RWPE2 (cell line): ENCODE data around the gene MC1R.

Experiments
- ATAC-seq: fragments of 200-7000 bp; cut with Tn5 transposase; 3 replicates; pipeline ENCODE4 v1.9.1; 2021; ENCODE audit warnings: low read depth
- DNase-seq: peaks from one replicate; pipeline ENCODE4 v3.0.0-alpha.2; 2020; ENCODE audit warnings: low spot score
- H3K27ac ChIP-seq: fragments of 450-650 bp; 2 replicates; pipeline ENCODE4 v1.5.1; 2017; ENCODE audit warnings: mild to moderate bottlenecking; ENCODE audit not compliant: poor library complexity, severe bottlenecking
- H3K27me3 ChIP-seq: fragments of 250-450 bp; sonication (Bioruptor Pico); 2 replicates; pipeline ENCODE4 v1.5.1; 2021; ENCODE audit warnings: mild to moderate bottlenecking, moderate library complexity; ENCODE audit not compliant: insufficient read depth, poor library complexity, severe bottlenecking
- H3K36me3 ChIP-seq: fragments of 250-450 bp; sonication (Bioruptor Pico); 2 replicates; pipeline ENCODE4 v1.5.1; 2020; ENCODE audit warnings: low read depth, mild to moderate bottlenecking, moderate library complexity
- H3K4me1 ChIP-seq: fragments of 250-450 bp; sonication (Bioruptor Pico); 2 replicates; pipeline ENCODE4 v1.5.1; 2021; ENCODE audit warnings: mild to moderate bottlenecking, moderate library complexity; ENCODE audit not compliant: insufficient read depth, poor library complexity, severe bottlenecking
- H3K4me3 ChIP-seq: fragments of 250-450 bp; sonication (Bioruptor Pico); 2 replicates; pipeline ENCODE4 v1.5.1; 2021; ENCODE audit warnings: mild to moderate bottlenecking, moderate library complexity; ENCODE audit not compliant: severe bottlenecking
- H3K9me3 ChIP-seq: fragments of 250-450 bp; sonication (Bioruptor Pico); 2 replicates; pipeline ENCODE4 v1.5.1; 2021; ENCODE audit warnings: mild to moderate bottlenecking, moderate library complexity; ENCODE audit not compliant: severe bottlenecking
- CTCF ChIP-seq: fragments of 450-650 bp; IDR thresholded peaks from one replicate; pipeline ENCODE4 v1.5.1; 2017; ENCODE audit warnings: mild to moderate bottlenecking, moderate library complexity; ENCODE audit not compliant: poor library complexity, severe bottlenecking

MC1R gene

GRCh38 chr16:89958068-89958467, 39.4 kb downstream of the MC1R start:
- H3K4me3 ChIP-seq: no peak overlapping the region
- DNase-seq (no peak), ATAC-seq (peak; percentile 68; the same call in 2 of the 3 replicates)
- H3K36me3 ChIP-seq: peaks cover 40% of the 10 kb centered on the region
- H3K9me3 ChIP-seq: no peaks in the 10 kb centered on the region
- H3K27me3 ChIP-seq: no peaks in the 10 kb centered on the region
- no peak overlapping the region for H3K27ac ChIP-seq
- H3K4me1 ChIP-seq: no peaks in the 10 kb centered on the region
- TF ChIP-seq CTCF: no peak

GRCh38 chr16:89958596-89958995, 39.9 kb downstream of the MC1R start:
- H3K36me3 ChIP-seq: peaks cover 40% of the 10 kb centered on the region
- H3K9me3 ChIP-seq: no peaks in the 10 kb centered on the region
- H3K27me3 ChIP-seq: no peaks in the 10 kb centered on the region
- H3K27ac ChIP-seq: no peak overlapping the region
- no peak overlapping the region for H3K4me3 ChIP-seq
- no peak for DNase-seq
- TF ChIP-seq CTCF: no peak
- no peak for ATAC-seq
- H3K4me1 ChIP-seq: no peaks in the 10 kb centered on the region

- Histone ChIP-seq H3K36me3 (peaks cover 33% of the 10 kb centered on the region), H3K4me3 (no peak overlapping the region), H3K27ac (no peak overlapping the region), H3K27me3 (no peaks in the 10 kb centered on the region), H3K4me1 (no peaks in the 10 kb centered on the region), H3K9me3 (no peaks in the 10 kb centered on the region)
- DNase-seq (no peak), ATAC-seq (no peak)
- no peak for TF ChIP-seq CTCF
These were observed 42.3 kb downstream of the MC1R start for GRCh38 chr16:89960966-89961365.

- no peak for DNase-seq
- H3K4me1 ChIP-seq: no peaks in the 10 kb centered on the region
- no peak overlapping the region for H3K4me3 ChIP-seq
- no peak for TF ChIP-seq CTCF
- no peaks in the 10 kb centered on the region for H3K9me3 ChIP-seq
- ATAC-seq: no peak
- no peak overlapping the region for H3K27ac ChIP-seq
- H3K36me3 ChIP-seq: peaks cover 27% of the 10 kb centered on the region
- H3K27me3 ChIP-seq: no peaks in the 10 kb centered on the region
These were observed 43.3 kb downstream of the MC1R start for GRCh38 chr16:89961920-89962319.

- no peaks in the 10 kb centered on the region for H3K27me3 ChIP-seq
- H3K36me3 ChIP-seq: peaks cover 18% of the 10 kb centered on the region
- H3K9me3 ChIP-seq: no peaks in the 10 kb centered on the region
- H3K4me1 ChIP-seq: no peaks in the 10 kb centered on the region
- ATAC-seq: peak; percentile 5; the same call in 2 of the 3 replicates
- no peak for DNase-seq
- H3K4me3 ChIP-seq: no peak overlapping the region
- no peak overlapping the region for H3K27ac ChIP-seq
- no peak for TF ChIP-seq CTCF
These were observed 44.3 kb downstream of the MC1R start for GRCh38 chr16:89962754-89963498.
